PC-9 (cell line): ENCODE data around the gene SRSF6.

Source experiments
- CTCF ChIP-seq: fragments of 200-600 bp; sonication (generic); conservative IDR thresholded peaks from 2 replicates; pipeline ENCODE4 v1.6.1; 2017; ENCODE audit warnings: mixed run types, antibody characterized with exemption, mild to moderate bottlenecking, moderate library complexity
- EZH2 ChIP-seq: fragments of 200-600 bp; sonication (generic); IDR thresholded peaks from 2 replicates; pipeline ENCODE4 v1.8.0; 2017; ENCODE audit warnings: antibody characterized with exemption, low read depth

- TF ChIP-seq CTCF = no peak
- TF ChIP-seq EZH2 = no peak
Measured at GRCh38 chr20:43506238-43506637, 48.5 kb downstream of the SRSF6 start.
